ENCODE data around the gene PRDM13. TPM values are rescaled to one million over a fixed set of nuclear protein-coding genes. Genes with fewer than 3 reads are reported as not detected.

Gene PRDM13
- total RNA-seq, 1 experiment from 2014 or later: 0.11 TPM

DNA sequence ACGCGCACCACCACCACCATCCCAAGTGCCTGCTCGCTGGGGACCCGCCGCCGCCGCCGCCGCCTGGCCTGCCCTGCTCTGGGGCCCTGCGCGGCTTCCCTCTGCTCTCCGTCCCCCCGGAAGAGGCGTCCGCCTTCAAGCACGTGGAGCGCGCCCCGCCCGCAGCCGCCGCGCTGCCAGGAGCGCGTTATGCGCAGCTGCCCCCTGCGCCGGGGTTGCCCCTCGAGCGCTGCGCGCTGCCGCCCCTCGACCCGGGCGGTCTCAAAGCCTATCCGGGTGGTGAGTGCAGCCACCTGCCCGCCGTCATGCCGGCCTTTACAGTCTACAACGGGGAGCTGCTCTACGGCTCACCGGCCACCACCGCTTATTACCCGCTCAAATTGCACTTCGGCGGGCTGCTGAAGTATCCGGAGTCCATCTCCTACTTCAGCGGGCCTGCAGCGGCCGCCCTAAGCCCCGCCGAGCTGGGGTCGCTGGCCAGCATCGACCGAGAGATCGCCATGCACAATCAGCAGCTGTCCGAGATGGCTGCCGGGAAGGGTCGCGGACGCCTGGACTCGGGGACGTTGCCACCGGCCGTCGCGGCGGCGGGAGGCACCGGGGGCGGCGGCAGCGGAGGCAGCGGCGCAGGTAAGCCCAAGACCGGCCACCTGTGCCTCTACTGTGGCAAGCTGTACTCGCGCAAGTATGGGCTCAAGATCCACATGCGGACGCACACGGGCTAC lies 7.2 kb downstream of the PRDM13 start (continued):
- TF ChIP-seq ARID4B (CRISPR knock-in tag; IDR thresholded peaks at IDR 0.05; ENCODE audit: borderline replicate concordance) (peak; percentile 54; the same call in 1 of the 2 replicates), FOXP1 (CRISPR knock-in tag; IDR thresholded peaks at IDR 0.05; ENCODE audit: borderline replicate concordance) (peak; percentile 68; the same call in 1 of the 2 replicates), MAX (CRISPR knock-in tag; IDR thresholded peaks at IDR 0.05) (peak; percentile 70), NFATC4 (CRISPR knock-in tag; IDR thresholded peaks at IDR 0.05) (no peak), NFE2L1 (CRISPR knock-in tag; IDR thresholded peaks at IDR 0.05) (peak; percentile 81), FOXK1 (CRISPR knock-in tag; IDR thresholded peaks at IDR 0.05) (peak; percentile 45; the same call in 1 of the 2 replicates), RELA (CRISPR knock-in tag; IDR thresholded peaks at IDR 0.05; ENCODE audit: borderline replicate concordance) (peak; percentile 80), CDX4 (CRISPR knock-in tag; IDR thresholded peaks at IDR 0.05; ENCODE audit: borderline replicate concordance) (no peak), CTCF (IDR thresholded peaks at IDR 0.05) (no peak), SMAD3 (CRISPR knock-in tag; IDR thresholded peaks at IDR 0.05; ENCODE audit: borderline replicate concordance) (no peak), ATF1 (CRISPR knock-in tag; IDR thresholded peaks at IDR 0.05) (0 out of 2 replicates have a peak, but pooled peaks have one; percentile 29), ZNF317 (CRISPR knock-in tag; IDR thresholded peaks at IDR 0.05; ENCODE audit: borderline replicate concordance, low read depth) (no peak)
- TF ChIP-seq, protein P1, sequence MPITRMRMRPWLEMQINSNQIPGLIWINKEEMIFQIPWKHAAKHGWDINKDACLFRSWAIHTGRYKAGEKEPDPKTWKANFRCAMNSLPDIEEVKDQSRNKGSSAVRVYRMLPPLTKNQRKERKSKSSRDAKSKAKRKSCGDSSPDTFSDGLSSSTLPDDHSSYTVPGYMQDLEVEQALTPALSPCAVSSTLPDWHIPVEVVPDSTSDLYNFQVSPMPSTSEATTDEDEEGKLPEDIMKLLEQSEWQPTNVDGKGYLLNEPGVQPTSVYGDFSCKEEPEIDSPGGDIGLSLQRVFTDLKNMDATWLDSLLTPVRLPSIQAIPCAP (CRISPR knock-in tag; IDR thresholded peaks at IDR 0.05): no peak
- TF ChIP-seq, protein P2, sequence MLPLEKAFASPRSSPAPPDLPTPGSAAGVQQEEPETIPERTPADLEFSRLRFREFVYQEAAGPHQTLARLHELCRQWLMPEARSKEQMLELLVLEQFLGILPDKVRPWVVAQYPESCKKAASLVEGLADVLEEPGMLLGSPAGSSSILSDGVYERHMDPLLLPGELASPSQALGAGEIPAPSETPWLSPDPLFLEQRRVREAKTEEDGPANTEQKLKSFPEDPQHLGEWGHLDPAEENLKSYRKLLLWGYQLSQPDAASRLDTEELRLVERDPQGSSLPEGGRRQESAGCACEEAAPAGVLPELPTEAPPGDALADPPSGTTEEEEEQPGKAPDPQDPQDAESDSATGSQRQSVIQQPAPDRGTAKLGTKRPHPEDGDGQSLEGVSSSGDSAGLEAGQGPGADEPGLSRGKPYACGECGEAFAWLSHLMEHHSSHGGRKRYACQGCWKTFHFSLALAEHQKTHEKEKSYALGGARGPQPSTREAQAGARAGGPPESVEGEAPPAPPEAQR (CRISPR knock-in tag; IDR thresholded peaks at IDR 0.05): no peak
- TF ChIP-seq, protein P3, sequence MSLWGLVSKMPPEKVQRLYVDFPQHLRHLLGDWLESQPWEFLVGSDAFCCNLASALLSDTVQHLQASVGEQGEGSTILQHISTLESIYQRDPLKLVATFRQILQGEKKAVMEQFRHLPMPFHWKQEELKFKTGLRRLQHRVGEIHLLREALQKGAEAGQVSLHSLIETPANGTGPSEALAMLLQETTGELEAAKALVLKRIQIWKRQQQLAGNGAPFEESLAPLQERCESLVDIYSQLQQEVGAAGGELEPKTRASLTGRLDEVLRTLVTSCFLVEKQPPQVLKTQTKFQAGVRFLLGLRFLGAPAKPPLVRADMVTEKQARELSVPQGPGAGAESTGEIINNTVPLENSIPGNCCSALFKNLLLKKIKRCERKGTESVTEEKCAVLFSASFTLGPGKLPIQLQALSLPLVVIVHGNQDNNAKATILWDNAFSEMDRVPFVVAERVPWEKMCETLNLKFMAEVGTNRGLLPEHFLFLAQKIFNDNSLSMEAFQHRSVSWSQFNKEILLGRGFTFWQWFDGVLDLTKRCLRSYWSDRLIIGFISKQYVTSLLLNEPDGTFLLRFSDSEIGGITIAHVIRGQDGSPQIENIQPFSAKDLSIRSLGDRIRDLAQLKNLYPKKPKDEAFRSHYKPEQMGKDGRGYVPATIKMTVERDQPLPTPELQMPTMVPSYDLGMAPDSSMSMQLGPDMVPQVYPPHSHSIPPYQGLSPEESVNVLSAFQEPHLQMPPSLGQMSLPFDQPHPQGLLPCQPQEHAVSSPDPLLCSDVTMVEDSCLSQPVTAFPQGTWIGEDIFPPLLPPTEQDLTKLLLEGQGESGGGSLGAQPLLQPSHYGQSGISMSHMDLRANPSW (CRISPR knock-in tag; conservative IDR thresholded peaks at IDR 0.05; ENCODE audit: low read depth): no peak

All from WTC11 (cell line).